EL (cell line): ENCODE measurements around the gene RAB7B.
"Not testable (repeated sequence)": the region's sequence is repeated elsewhere in the genome, so short reads cannot be mapped to it uniquely, and the experiment has no call there.

Source experiments
- DNase-seq: peaks from one replicate; pipeline ENCODE4 v3.0.0-alpha.2; 2016

Gene RAB7B

DNA sequence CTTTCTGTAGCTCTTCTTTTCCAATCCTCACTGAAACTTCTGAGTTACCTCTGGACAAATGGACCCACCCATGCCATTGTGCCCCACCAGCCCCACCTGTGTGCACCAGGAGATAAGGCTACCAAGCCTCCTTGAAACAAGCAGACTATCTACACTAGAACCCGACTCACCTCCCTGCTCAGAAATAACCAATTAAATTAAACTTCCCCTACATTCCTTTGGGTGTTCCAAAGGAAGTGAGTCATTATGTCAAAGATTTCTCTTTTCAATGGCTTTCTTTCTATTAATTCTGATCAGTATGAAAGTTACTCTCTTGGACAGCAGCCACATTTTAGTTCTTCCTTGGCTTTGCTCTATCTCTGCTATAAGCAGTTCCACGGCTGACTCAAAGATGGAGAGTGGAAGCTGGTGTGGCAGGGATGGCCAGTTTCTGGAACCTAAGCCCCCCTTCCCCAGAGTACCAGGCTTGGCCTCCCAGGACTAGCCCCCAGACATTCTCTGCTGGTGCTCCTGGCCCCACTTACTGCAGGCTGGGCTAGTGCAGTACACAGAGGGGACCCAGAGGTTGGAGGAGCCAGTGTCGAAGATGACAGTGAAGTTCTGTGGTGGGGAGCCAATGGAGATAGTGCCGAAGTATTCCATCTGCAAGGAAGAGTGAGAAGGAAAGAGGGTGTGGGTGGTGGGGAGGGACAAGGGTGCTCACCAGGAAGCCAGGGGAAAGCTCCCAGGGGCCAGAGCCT, 18.6 kb upstream of the RAB7B start:
- peak; percentile 72 for DNase-seq

DNA sequence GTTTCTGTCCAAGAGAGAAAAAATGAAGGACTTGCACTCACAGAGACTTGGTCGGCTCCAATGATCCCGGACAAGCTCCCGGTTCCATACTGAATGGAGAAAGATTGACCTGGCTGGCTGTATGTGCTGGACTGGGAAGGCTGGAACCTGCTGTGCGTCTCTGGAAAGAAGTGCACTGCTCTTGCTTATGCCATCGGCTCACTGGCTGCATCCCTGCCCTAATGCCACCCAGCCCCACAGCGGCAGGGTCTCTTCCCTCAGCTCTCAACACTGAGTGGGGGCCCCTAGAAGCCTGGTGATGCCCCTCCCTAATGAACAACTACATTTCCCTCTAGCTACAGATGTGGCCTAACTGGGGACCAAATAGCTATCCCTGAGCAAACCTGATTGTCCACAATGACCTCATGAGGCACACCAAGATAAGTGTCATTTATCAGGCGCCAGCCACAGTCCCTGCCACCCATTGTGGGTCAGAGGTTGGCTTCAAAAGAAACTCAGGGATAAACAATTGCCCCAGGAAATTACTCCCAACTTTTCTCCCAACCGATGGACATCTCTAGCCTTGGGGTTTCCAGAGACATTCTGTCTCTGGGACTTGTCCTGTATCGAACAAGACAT, 17.9 kb upstream of the RAB7B start:
- DNase-seq, result no peak

DNA sequence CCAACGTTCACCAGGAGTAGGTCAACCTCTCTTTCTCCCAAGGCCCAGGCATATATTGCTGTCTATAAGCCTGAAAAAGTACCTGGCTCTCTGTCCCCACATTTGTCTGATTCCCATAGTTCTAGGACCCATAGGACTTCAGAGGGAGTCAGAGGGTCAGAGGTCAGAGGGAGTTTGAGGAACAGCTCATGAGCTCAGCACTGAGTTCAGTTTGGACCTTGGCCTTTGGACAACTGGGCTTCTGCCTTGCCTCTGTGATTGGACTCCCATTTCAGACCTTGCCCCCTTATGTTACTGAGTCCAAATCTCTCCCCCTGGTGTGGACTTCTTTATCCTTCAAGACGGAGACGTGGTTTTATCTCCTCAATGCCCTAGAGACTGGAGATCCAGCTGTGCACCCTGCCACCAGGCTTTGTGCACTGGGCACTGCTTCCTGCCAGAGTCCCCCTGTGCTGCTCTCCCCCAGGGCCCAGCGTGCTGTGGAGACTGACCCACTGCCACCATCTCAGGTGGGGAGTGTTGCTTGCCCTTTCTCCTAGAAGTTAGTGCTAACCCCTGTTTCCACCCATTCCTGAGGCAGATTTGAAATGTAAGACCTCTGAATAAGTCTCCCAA, 17.3 kb upstream of the RAB7B start:
- no peak for DNase-seq

GRCh38 chr1:206015071-206015470, 11.9 kb upstream of the RAB7B start:
- no peak for DNase-seq

- no peak for DNase-seq
Measured at GRCh38 chr1:206014601-206015000, 11.4 kb upstream of the RAB7B start.

GRCh38 chr1:206013026-206013795, 10.0 kb upstream of the RAB7B start:
- no peak for DNase-seq

DNA sequence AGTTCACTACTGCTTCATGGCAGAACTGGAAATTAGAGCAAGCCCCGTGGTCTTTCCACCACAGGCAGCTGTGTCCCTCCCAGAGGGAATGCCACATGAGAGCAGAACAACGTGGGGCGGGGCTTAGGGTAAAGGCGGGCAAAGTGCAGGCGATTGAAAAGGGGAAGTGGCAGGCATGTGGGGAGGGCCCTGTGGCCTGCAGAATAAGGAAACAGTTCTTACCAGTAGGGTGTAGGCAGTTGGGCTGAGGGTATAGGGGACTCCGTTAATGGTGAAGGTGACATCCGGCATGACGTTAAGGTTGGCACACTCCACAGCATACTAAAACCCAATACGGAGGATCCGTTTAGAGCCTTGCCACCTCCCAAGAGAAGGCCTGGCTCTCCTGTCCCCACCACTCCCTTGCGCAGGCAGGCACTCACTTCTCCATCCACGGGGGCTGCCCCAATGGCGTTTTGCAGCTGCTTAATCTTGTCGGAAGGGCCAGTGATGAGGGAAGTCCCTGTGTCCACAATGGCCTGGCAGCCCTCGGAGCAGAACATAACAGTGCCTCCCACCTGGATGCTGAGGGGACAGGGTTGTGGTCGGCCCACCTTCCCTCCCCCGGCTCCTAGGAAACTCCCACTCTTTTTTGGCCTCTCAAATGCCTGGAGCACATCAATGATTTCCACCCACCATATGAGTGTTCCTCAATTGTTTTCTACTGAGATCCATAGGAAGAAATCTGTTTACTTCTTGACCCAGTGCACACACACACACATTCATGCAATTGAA, 9.1 kb upstream of the RAB7B start:
- DNase-seq, result no peak

DNA sequence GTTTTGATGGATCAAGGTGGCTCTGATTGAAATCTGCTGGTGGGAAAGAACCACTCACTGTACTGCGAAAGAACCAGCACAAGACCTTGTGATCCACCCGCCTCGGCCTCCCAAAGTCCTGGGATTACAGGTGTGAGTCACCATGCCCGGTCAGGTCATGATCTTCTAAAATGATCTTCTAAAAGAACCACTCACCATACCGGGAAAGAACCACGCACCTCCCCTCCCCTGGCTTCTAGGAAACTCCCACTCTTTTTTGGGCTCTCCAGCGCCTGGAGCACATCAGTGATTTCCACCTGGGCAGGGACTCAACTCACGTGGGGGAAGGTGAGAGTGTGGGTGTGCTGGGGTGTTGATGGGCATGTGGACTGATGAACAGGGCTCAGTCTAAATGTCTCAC, 7.9 kb upstream of the RAB7B start:
- no peak for DNase-seq

- no peak for DNase-seq
Measured at GRCh38 chr1:206010060-206010459, 6.9 kb upstream of the RAB7B start.

DNA sequence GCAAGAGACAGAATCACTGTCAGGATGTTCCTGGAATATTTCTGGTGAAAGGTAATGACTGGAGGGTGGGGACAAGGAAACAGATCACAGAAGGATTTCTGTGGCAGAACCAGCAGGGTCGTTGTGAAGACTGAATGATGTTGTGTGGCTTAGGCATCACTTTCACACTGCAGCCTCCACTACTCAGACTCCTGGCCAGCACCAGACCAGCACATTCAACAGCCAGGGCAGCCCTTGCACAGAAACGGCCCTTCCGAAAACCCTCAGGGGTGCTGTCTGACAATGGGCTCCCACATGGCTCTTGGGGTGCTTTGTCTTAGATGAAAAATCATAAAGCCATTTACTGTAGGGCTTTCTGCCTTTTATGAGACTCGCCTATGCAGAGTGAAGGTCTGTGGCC, 3.8 kb upstream of the RAB7B start:
- no peak for DNase-seq

DNA sequence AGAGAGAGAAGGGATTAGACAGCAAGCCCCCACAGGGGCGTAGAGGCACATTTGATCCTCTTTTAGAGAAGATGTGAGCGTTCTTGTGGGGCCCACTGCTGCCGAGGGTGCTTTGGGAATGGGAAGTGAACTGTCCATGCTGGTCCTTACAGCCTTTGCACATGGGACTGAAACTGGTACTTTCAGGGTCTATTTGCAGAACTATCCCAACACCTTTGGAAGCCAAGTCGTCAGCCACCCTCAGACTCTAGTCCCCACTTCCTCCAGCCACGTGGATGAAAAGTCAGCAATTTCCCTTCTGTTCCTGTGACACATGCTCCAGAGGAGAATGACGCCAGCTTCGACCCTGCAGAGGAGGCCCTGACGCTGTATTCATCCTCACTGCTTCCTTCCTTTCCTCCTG, 2.6 kb upstream of the RAB7B start:
- no peak for DNase-seq

- DNase-seq, result no peak
Measured at GRCh38 chr1:206005234-206005633, 2.0 kb upstream of the RAB7B start.

DNA sequence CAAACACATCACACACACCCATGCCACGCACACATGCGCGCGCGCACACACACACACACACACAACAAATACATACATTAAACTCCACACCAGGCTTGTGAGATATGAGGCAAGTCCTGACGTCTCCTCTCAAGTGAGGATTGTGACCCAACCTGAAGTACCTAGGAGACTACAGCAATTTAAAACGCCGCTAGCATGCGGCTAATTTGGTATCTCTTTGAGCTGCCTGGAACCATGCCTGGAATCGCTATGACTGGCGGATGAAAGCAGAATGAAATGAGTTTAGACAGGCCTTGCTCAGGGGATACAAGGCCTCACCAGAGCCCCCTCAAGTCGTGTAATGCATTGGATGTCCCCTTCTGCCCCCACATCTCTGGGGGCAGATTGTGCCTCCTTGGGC, 1.6 kb upstream of the RAB7B start:
- no peak for DNase-seq

DNA sequence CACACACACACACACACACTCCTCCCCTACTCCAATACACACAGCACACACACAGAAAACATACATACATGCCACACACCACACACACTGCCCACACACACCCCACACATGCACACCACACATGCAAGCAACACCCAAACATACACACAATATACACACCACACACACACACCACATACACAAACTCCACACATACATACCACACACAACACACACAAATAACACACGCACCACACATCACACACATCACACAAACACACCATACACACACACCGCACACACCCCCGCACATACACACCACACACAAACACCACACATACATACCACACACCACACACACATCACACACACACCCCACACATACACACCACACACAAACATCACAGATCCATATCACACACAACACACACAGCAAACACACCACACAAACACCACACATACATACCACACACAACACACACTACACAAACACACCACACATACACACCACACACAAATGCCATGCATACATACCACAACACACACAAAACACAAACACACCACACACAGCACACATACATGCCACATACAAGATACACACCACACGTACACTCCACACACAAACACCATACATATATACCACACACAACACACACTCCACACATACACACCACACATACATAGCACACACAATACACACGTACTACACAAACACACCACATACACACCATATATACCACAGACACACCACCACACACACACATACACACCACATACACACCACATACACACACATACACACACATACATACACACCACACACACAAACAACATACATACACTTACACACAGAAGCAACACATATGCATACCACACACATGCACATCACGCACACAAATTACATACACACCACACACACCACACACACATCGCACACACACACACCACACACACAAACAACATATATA, 932 bp upstream of the RAB7B start:
- no peak for DNase-seq

- DNase-seq, result no peak
Measured at GRCh38 chr1:206002160-206002559, 1.0 kb downstream of the RAB7B start.

GRCh38 chr1:206001476-206001888, 1.7 kb downstream of the RAB7B start:
- peak; percentile 95 for DNase-seq

DNA sequence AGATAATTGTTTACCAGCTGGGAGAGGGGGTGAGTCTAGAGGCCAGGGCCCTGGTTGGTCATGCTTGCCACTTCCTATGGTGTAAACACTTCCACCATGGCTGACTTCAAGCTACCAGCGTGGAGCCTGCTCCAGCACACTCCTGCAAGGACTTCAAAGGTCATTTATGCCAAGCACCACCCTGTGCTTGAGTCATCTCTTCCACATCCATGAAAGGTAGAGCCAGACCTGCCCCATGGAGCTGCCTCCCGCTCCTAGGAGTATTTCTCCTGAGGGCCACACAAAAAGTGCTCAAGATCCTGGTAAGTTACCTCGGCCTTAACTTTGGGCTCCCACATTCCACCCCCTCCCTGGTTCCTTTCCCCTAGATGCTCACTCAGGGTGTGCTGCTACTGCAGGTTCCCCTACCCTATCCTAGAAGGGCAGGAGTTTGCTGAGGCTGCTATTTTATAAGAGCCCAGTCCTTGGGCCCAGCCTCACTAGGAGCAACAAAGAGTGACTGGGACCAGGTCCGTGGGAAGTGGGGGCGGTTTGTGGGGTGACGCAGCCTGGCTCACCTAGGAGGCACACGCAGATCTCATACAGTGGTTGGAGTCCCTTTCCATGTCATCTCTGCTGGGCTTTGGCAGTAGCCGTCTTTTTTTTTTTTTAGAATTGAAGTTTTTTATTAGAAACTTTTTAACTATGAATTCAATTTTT, 2.4 kb downstream of the RAB7B start:
- DNase-seq, result peak; percentile 31

DNA sequence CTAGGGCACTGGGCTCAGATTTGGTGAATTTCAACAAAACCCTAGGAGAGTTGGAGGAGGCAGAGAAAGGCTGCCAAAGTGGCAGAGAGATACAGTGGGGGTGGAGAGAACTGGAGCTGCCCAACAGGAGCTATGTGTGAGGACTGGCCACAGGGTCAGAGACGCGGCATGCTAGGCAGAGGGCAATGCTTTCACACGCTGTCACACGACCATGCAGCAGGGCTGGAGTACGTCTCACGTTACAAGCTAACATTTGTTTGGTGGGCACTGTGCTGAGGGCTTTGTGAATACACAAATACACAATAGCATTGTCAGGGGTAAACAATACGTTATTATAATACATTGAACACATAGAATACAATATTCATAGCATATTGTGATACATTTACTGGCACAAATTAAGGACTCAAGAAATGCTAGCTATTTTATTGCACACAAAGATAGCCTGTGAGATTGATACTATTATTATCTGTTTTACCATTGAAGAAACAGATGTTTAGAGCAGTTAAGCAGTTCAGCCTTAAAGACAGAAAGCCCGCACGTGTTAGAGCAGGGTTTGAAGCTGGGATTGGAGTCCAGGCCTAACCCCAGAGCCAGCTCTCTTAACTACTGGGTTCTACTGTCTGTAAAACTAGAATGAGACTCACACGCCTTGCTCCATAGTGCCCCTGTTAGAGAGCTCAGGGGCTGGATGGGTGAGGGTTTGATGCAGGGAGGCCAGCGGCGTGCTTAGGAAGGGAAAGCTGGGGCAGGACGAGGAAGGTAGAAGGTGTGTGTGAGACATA, 4.5 kb downstream of the RAB7B start:
- DNase-seq, result no peak

DNA sequence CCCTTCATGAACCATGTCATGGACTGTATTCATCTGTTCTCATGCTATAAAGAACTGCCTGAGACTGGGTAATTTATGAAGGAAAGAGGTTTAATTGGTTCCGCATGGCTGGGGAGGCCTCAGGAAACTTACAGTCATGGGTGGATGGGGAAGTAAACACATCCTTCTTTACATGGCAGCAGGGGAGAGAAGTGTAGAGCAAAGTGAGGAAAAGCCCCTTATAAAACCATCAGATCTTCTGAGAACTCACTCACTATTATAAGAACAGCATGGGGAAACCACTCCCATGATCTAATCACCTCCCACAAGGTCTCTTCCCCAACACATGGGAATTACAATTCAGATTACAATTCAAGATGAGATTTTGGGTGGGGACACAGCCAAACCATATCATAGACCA, 6.6 kb downstream of the RAB7B start:
- DNase-seq, result not testable (repeated sequence)

- DNase-seq, result no peak
Measured at GRCh38 chr1:205994346-205994745, 8.8 kb downstream of the RAB7B start.
